Trophoblast cell (in vitro differentiated cells and primary cell): ENCODE results near the gene XPO6.
A peak's percentile ranks its signal among the peaks of the same experiment; 100 is the strongest.

ENCODE experiments used
- DNase-seq, 2 donors: peaks; one replicate each; pipeline ENCODE4 v3.0.0-alpha.2; 2016
- H2AFZ ChIP-seq: 2 replicates; pipeline ENCODE4 v1.6.1; 2013; ENCODE audit warnings: low read length, moderate library complexity, mild to moderate bottlenecking; ENCODE audit not compliant: insufficient read depth, poor library complexity
- H2AK5ac ChIP-seq: 2 replicates; pipeline ENCODE4 v1.6.1; 2013; ENCODE audit warnings: mild to moderate bottlenecking, low read length
- H2BK120ac ChIP-seq: 2 replicates; pipeline ENCODE4 v1.6.1; 2013; ENCODE audit warnings: low read length, mild to moderate bottlenecking, moderate library complexity; ENCODE audit not compliant: insufficient read depth, poor library complexity
- H2BK12ac ChIP-seq: 2 replicates; pipeline ENCODE4 v1.6.1; 2013; ENCODE audit warnings: mild to moderate bottlenecking, low read length, moderate library complexity
- H2BK5ac ChIP-seq: 2 replicates; pipeline ENCODE4 v1.6.1; 2013; ENCODE audit warnings: low read length, low read depth, moderate library complexity, mild to moderate bottlenecking; ENCODE audit not compliant: poor library complexity
- H3K14ac ChIP-seq: 2 replicates; pipeline ENCODE4 v1.6.1; 2013; ENCODE audit warnings: mild to moderate bottlenecking, low read length
- H3K18ac ChIP-seq: 2 replicates; pipeline ENCODE4 v1.6.1; 2013; ENCODE audit warnings: mild to moderate bottlenecking, low read length
- H3K23ac ChIP-seq: 2 replicates; pipeline ENCODE4 v1.6.1; 2013; ENCODE audit warnings: low read length
- H3K27ac ChIP-seq: 2 replicates; pipeline ENCODE4 v1.5.1; 2013; ENCODE audit warnings: low read depth, mild to moderate bottlenecking, inconsistent platforms, low read length, moderate library complexity
- H3K27me3 ChIP-seq: 2 replicates; pipeline ENCODE4 v1.6.1; 2013; ENCODE audit warnings: inconsistent platforms, mild to moderate bottlenecking, low read length, moderate library complexity; ENCODE audit not compliant: insufficient read depth
- H3K36me3 ChIP-seq, 2 experiments: 1 replicate in 1 of 2; 2 replicates in 1 of 2; pipeline ENCODE4 v1.6.1; 2013; ENCODE audit warnings: low read length in 2 of 2, mild to moderate bottlenecking in 2 of 2, moderate library complexity in 1 of 2; ENCODE audit not compliant: insufficient read depth in 2 of 2, control insufficient read depth in 1 of 2
- H3K4ac ChIP-seq: 2 replicates; pipeline ENCODE4 v1.6.1; 2013; ENCODE audit warnings: low read depth, mild to moderate bottlenecking, low read length, moderate library complexity
- H3K4me1 ChIP-seq, 2 experiments: 1 replicate in 1 of 2; 2 replicates in 1 of 2; pipeline ENCODE4 v1.6.1; 2013; ENCODE audit warnings: low read length in 2 of 2, mild to moderate bottlenecking in 2 of 2, moderate library complexity in 1 of 2; ENCODE audit not compliant: insufficient read depth in 2 of 2, control insufficient read depth in 1 of 2
- H3K4me2 ChIP-seq: 2 replicates; pipeline ENCODE4 v1.6.1; 2013; ENCODE audit warnings: inconsistent platforms, mild to moderate bottlenecking, low read length, moderate library complexity
- H3K4me3 ChIP-seq: 2 replicates; pipeline ENCODE4 v1.5.1; 2013; ENCODE audit warnings: mild to moderate bottlenecking, low read depth, low read length, inconsistent platforms
- H3K79me1 ChIP-seq: one replicate; pipeline ENCODE4 v1.6.1; 2013; ENCODE audit warnings: low read length
- H3K79me2 ChIP-seq: 2 replicates; pipeline ENCODE4 v1.6.1; 2013; ENCODE audit warnings: low read length, mild to moderate bottlenecking; ENCODE audit not compliant: control insufficient read depth, insufficient read depth, poor library complexity
- H3K9ac ChIP-seq: 2 replicates; pipeline ENCODE4 v1.6.1; 2013; ENCODE audit warnings: mild to moderate bottlenecking, low read length
- H3K9me3 ChIP-seq: 2 replicates; pipeline ENCODE4 v1.6.1; 2013; ENCODE audit warnings: low read depth, mild to moderate bottlenecking, control low read depth, inconsistent platforms, low read length; ENCODE audit not compliant: insufficient read depth
- H4K12ac ChIP-seq: 2 replicates; pipeline ENCODE4 v1.6.1; 2013; ENCODE audit warnings: low read depth, mild to moderate bottlenecking, low read length, moderate library complexity
- H4K8ac ChIP-seq: 2 replicates; pipeline ENCODE4 v1.6.1; 2013; ENCODE audit warnings: low read depth, mild to moderate bottlenecking, low read length, moderate library complexity
- H4K91ac ChIP-seq: one replicate; pipeline ENCODE4 v1.6.1; 2013; ENCODE audit warnings: low read depth, mild to moderate bottlenecking, low read length, moderate library complexity
- WGBS: extraction: QIAGEN DNeasy Blood & Tissue Kit; methylation state at CpG from one replicate; pipeline ENCODE4 v1.1.7; 2013; ENCODE audit warnings: missing lambda C conversion rate; ENCODE audit not compliant: insufficient read length, insufficient coverage; ENCODE audit errors: extremely low coverage; 5-methylcytosine and 5-hydroxymethylcytosine counted together

Gene XPO6

GRCh38 chr16:28110479-28110878 lies 101.3 kb downstream of the XPO6 start:
- Histone ChIP-seq H3K27ac (no peak overlapping the region), H4K12ac (no peak overlapping the region), H2BK12ac (no peak overlapping the region), H2BK120ac (no peak overlapping the region), H3K79me1 (peaks cover 3% of the 10 kb centered on the region), H2AK5ac (no peak overlapping the region), H3K4me2 (no peak overlapping the region), H3K9ac (no peak overlapping the region), H2BK5ac (no peak overlapping the region), H3K23ac (no peak overlapping the region), H3K9me3 (no peaks in the 10 kb centered on the region), H3K4me3 (no peak overlapping the region), H3K4me1 (peaks cover 11 to 16% of the 10 kb centered on the region in 2 experiments), H3K27me3 (no peaks in the 10 kb centered on the region), H3K14ac (no peak overlapping the region), H4K91ac (no peak overlapping the region), H4K8ac (no peak overlapping the region), H3K36me3 (peaks cover 30 to 50% of the 10 kb centered on the region in 2 experiments), H3K4ac (no peak overlapping the region), H3K79me2 (no peaks in the 10 kb centered on the region), H2AFZ (no peak overlapping the region), H3K18ac (no peak overlapping the region)
- peak in 1 of 2 donors; percentile 4 for DNase-seq
- no CpG with 5 or more reads among the region's 5 CpGs for WGBS

GRCh38 chr16:28110074-28110473 lies 101.7 kb downstream of the XPO6 start:
- no peak overlapping the region for H2BK120ac ChIP-seq
- H2AK5ac ChIP-seq, result no peak overlapping the region
- peaks cover 11 to 16% of the 10 kb centered on the region in 2 experiments for H3K4me1 ChIP-seq
- H2BK12ac ChIP-seq, result no peak overlapping the region
- H2AFZ ChIP-seq, result no peak overlapping the region
- H3K27ac ChIP-seq, result no peak overlapping the region
- H3K27me3 ChIP-seq, result no peaks in the 10 kb centered on the region
- H3K4ac ChIP-seq, result no peak overlapping the region
- H2BK5ac ChIP-seq, result no peak overlapping the region
- H3K4me2 ChIP-seq, result no peak overlapping the region
- no peak overlapping the region for H3K23ac ChIP-seq
- no peaks in the 10 kb centered on the region for H3K79me2 ChIP-seq
- no peak overlapping the region for H3K9ac ChIP-seq
- no peak overlapping the region for H4K91ac ChIP-seq
- no peak overlapping the region for H4K8ac ChIP-seq
- H4K12ac ChIP-seq, result no peak overlapping the region
- peaks cover 30 to 52% of the 10 kb centered on the region in 2 experiments for H3K36me3 ChIP-seq
- peak in 1 of 2 donors; percentile 9 for DNase-seq
- no peak overlapping the region for H3K18ac ChIP-seq
- no peaks in the 10 kb centered on the region for H3K9me3 ChIP-seq
- H3K79me1 ChIP-seq, result peaks cover 3% of the 10 kb centered on the region
- no peak overlapping the region for H3K14ac ChIP-seq
- no CpG with 5 or more reads among the region's 3 CpGs for WGBS
- H3K4me3 ChIP-seq, result no peak overlapping the region

- Histone ChIP-seq H3K9me3 (no peaks in the 10 kb centered on the region), H4K8ac (no peak overlapping the region), H2BK12ac (no peak overlapping the region), H2BK120ac (no peak overlapping the region), H3K4ac (no peak overlapping the region), H3K79me1 (peaks cover 3% of the 10 kb centered on the region), H3K4me3 (no peak overlapping the region), H3K23ac (no peak overlapping the region), H4K12ac (no peak overlapping the region), H3K27me3 (no peaks in the 10 kb centered on the region), H3K27ac (no peak overlapping the region), H3K4me1 (peaks cover 11 to 16% of the 10 kb centered on the region in 2 experiments), H3K9ac (no peak overlapping the region), H3K79me2 (no peaks in the 10 kb centered on the region), H3K14ac (no peak overlapping the region), H3K18ac (no peak overlapping the region), H3K4me2 (no peak overlapping the region), H2BK5ac (no peak overlapping the region), H3K36me3 (peaks cover 41 to 63% of the 10 kb centered on the region in 2 experiments), H4K91ac (no peak overlapping the region), H2AK5ac (no peak overlapping the region), H2AFZ (no peak overlapping the region)
- whole genome bisulfite sequencing, result no CpG with 5 or more reads among the region's 12 CpGs
- DNase-seq, result no peak
Measured at GRCh38 chr16:28108590-28109247, 103.0 kb downstream of the XPO6 start.

GRCh38 chr16:28107232-28107631 lies 104.5 kb downstream of the XPO6 start:
- Histone ChIP-seq H3K9ac (no peak overlapping the region), H3K23ac (no peak overlapping the region), H3K14ac (no peak overlapping the region), H3K4me2 (no peak overlapping the region), H3K79me1 (peaks cover 3% of the 10 kb centered on the region), H4K12ac (no peak overlapping the region), H3K9me3 (no peaks in the 10 kb centered on the region), H3K36me3 (peaks cover 49 to 68% of the 10 kb centered on the region in 2 experiments), H2BK12ac (no peak overlapping the region), H4K91ac (no peak overlapping the region), H3K79me2 (no peaks in the 10 kb centered on the region), H2AK5ac (no peak overlapping the region), H3K4me1 (peaks cover 8 to 10% of the 10 kb centered on the region in 2 experiments), H2BK5ac (no peak overlapping the region), H2BK120ac (no peak overlapping the region), H3K4ac (no peak overlapping the region), H3K18ac (no peak overlapping the region), H4K8ac (no peak overlapping the region), H3K27ac (no peak overlapping the region), H2AFZ (no peak overlapping the region), H3K27me3 (no peaks in the 10 kb centered on the region), H3K4me3 (no peak overlapping the region)
- DNase-seq, result no peak
- no CpG with 5 or more reads among the region's 8 CpGs for WGBS
